HepG2 (cell line): ENCODE results near the gene ATP2B2. TPM values are rescaled to one million over a fixed set of nuclear protein-coding genes. Genes with fewer than 3 reads are reported as not detected.

Experiments used
- ATAC-seq: fragments of 200-7000 bp; cut with Tn5 transposase; 3 replicates; pipeline ENCODE4 v1.9.1; 2020; ENCODE audit warnings: mild to moderate bottlenecking, moderate library complexity
- BruUV-seq: library from RNA; stranded (reverse); fragments of 400-500 nt; replicated peaks from 2 replicates; lab custom pipeline; 2021; lab: Mats Ljungman, UMichigan
- CTCF ChIA-PET: fragments of 300-600 bp; formaldehyde crosslinking; extraction: SDS; loops from one replicate; lab custom pipeline; 2021; ENCODE audit warnings: low total read pairs, inconsistent platforms, low intra/inter-chr PET ratio; lab: Yijun Ruan, JAX
- POLR2A ChIA-PET: fragments of 350-600 bp; sonication (Branson Sonifier 250); formaldehyde crosslinking; loops from one replicate; lab custom pipeline; 2020; ENCODE audit warnings: antibody characterized with exemption, inconsistent platforms; lab: Yijun Ruan, JAX
- DNase-seq: peaks from one replicate; pipeline ENCODE4 v3.0.0-alpha.2; 2015; ENCODE audit warnings: low spot score
- FAIRE-seq: peaks from 3 replicates; lab custom pipeline; 2011; peaks lifted over from hg19 to GRCh38; lab: Jason Lieb, UNC
- H2AFZ ChIP-seq: one replicate; pipeline ENCODE4 v1.6.1; 2011; ENCODE audit warnings: low read length, inconsistent platforms
- H3K27ac ChIP-seq: fragments of 300-600 bp; 3 replicates; pipeline ENCODE4 v1.8.0; 2011; ENCODE audit warnings: mixed run types, mild to moderate bottlenecking, mixed read lengths, low read length, inconsistent platforms; ENCODE audit not compliant: insufficient read depth; ENCODE audit errors: extremely low read length
- H3K27me3 ChIP-seq, 2 experiments: fragments of 200-600 bp in 1 of 2; 2 replicates in 1 of 2; 3 replicates in 1 of 2; pipeline versions ENCODE4 v1.6.0 to v1.8.0; 2011; ENCODE audit warnings: low read length in 2 of 2, mild to moderate bottlenecking in 2 of 2, moderate library complexity in 2 of 2, inconsistent platforms in 1 of 2; ENCODE audit not compliant: insufficient read depth in 2 of 2, control insufficient read depth in 1 of 2
- H3K36me3 ChIP-seq, 2 experiments: fragments of 200-600 bp in 1 of 2; replicated peaks in 1 of 2; 2 replicates in 1 of 2; 3 replicates in 1 of 2; pipeline versions ENCODE4 v1.5.1 to v1.8.0; 2011; ENCODE audit warnings: low read length in 2 of 2, inconsistent platforms in 1 of 2; ENCODE audit not compliant: insufficient read depth in 2 of 2, control insufficient read depth in 1 of 2
- H3K4me1 ChIP-seq: 2 replicates; pipeline ENCODE4 v1.5.1; 2012; ENCODE audit warnings: low read length, inconsistent platforms; ENCODE audit not compliant: insufficient read depth
- H3K4me2 ChIP-seq: 2 replicates; pipeline ENCODE4 v1.6.0; 2011; ENCODE audit warnings: low read depth, low read length, inconsistent platforms
- H3K4me3 ChIP-seq, 3 experiments: fragments of 200-600 bp in 1 of 3; sonication (generic), shearing (Covaris generic) in 1 of 3; replicated peaks in 1 of 3; 2 replicates each; pipeline ENCODE4 v1.5.1; 2011 to 2016; ENCODE audit warnings: low read length in 3 of 3, inconsistent platforms in 2 of 3, low read depth in 2 of 3, mild to moderate bottlenecking in 2 of 3, control low read depth in 1 of 3, mixed read lengths in 1 of 3; ENCODE audit not compliant: insufficient read depth in 1 of 3
- H3K79me2 ChIP-seq: one replicate; pipeline ENCODE4 v1.6.1; 2011; ENCODE audit warnings: low read length, inconsistent platforms; ENCODE audit not compliant: insufficient read depth
- H3K9ac ChIP-seq: 2 replicates; pipeline ENCODE4 v1.6.0; 2011; ENCODE audit warnings: mild to moderate bottlenecking, low read depth, low read length, inconsistent platforms; ENCODE audit not compliant: insufficient read depth
- H3K9me3 ChIP-seq: 2 replicates; pipeline ENCODE4 v1.5.1; 2012; ENCODE audit warnings: mild to moderate bottlenecking, low read length
- H4K20me1 ChIP-seq: 2 replicates; pipeline ENCODE4 v1.6.0; 2011; ENCODE audit warnings: inconsistent platforms, mild to moderate bottlenecking, low read length, moderate library complexity; ENCODE audit not compliant: insufficient read depth
- HNF4G ChIP-seq, 2 experiments: sonication (generic) in 1 of 2; formaldehyde crosslinking in 1 of 2; IDR thresholded peaks; 2 replicates each; pipeline versions ENCODE4 v1.4.0 to v1.6.1; 2011 to 2020; ENCODE audit warnings: borderline replicate concordance in 2 of 2, low read depth in 2 of 2, mild to moderate bottlenecking in 2 of 2, low read length in 1 of 2, missing genetic modification reagents in 1 of 2, moderate library complexity in 1 of 2
- NR2F2 ChIP-seq: IDR thresholded peaks from 2 replicates; pipeline ENCODE4 v1.6.1; 2012; ENCODE audit warnings: low read depth, inconsistent platforms, borderline replicate concordance
- NRL ChIP-seq: sonication (generic); formaldehyde crosslinking; IDR thresholded peaks from 2 replicates; pipeline ENCODE4 v1.5.0; 2020; ENCODE audit warnings: missing genetic modification reagents, mild to moderate bottlenecking, moderate library complexity, borderline replicate concordance
- SATB2 ChIP-seq: sonication (generic); formaldehyde crosslinking; IDR thresholded peaks from 2 replicates; pipeline ENCODE4 v1.5.0; 2020; ENCODE audit warnings: missing genetic modification reagents
- SNRNP70 ChIP-seq: fragments of 200-400 bp; formaldehyde crosslinking; IDR thresholded peaks from 2 replicates; pipeline ENCODE4 v1.6.1; 2017; ENCODE audit warnings: mild to moderate bottlenecking, low read depth, low read length, moderate library complexity
- SOX6 ChIP-seq, 2 experiments: fragments of 450-650 bp in 1 of 2; sonication (generic) in 1 of 2; formaldehyde crosslinking in 1 of 2; IDR thresholded peaks; 2 replicates each; pipeline versions ENCODE4 v1.4.0 to v1.6.1; 2017 to 2020; ENCODE audit warnings: antibody characterized with exemption in 1 of 2, mild to moderate bottlenecking in 1 of 2, missing genetic modification reagents in 1 of 2
- ZNF235 ChIP-seq: sonication (generic); formaldehyde crosslinking; IDR thresholded peaks from 2 replicates; pipeline ENCODE4 v1.8.1; 2023; ENCODE audit warnings: mild to moderate bottlenecking, missing genetic modification reagents, borderline replicate concordance
- ZNF629 ChIP-seq: sonication (generic); formaldehyde crosslinking; conservative IDR thresholded peaks from 2 replicates; pipeline ENCODE4 v1.5.0; 2020; ENCODE audit warnings: missing genetic modification reagents
- WGBS: methylation state at CpG from one replicate; pipeline ENCODE4 v1.1.6; 2017; ENCODE audit warnings: low lambda C conversion rate; 5-methylcytosine and 5-hydroxymethylcytosine counted together
- in situ Hi-C: cut with HindIII; loops from 2 replicates; pipeline ENCODE4 v1.10.0; 2017; ENCODE audit warnings: low pct_unique_long_range_greater_than_20kb; ENCODE audit not compliant: extremely low pct_ligation_motif_present
- intact Hi-C: fragments of 100-400 bp; cut with micrococcal nuclease; formaldehyde crosslinking; loops from one replicate; pipeline ENCODE4 v1.10.0; 2022; ENCODE audit not compliant: unreplicated experiment
- polyA plus RNA-seq, 8 experiments: library from polyadenylated mRNA; depleted of rRNA in 3 of 8; stranded (reverse) in 7 of 8; unstranded in 1 of 8; fragments of >200 nt; fragmentation: Illumina TruSeq in 4 of 8; extraction: Trizol in 4 of 8; gene quantifications; 2 replicates each; pipeline versions ENCODE4 v1.2.1 to v1.2.3, GENCODE V29; 2011 to 2016; ENCODE audit warnings: low read depth in 4 of 8, missing spikeins in 1 of 8, mixed read lengths in 1 of 8; ENCODE audit not compliant: insufficient read depth in 1 of 8
- total RNA-seq, 5 experiments: library from RNA; depleted of rRNA; stranded (reverse); fragments of >200 nt; fragmentation: Illumina TruSeq; extraction: Trizol; gene quantifications; 2 replicates each; pipeline ENCODE4 v1.2.3, GENCODE V29; 2016; ENCODE audit warnings: low read depth in 1 of 5

The ATP2B2 gene
- total and polyA plus RNA-seq, 2 of the 13 experiments (the other 11 are each of a cell fraction or from before 2014, with no cell fraction given) = 1.5 to 2.3 TPM

DNA sequence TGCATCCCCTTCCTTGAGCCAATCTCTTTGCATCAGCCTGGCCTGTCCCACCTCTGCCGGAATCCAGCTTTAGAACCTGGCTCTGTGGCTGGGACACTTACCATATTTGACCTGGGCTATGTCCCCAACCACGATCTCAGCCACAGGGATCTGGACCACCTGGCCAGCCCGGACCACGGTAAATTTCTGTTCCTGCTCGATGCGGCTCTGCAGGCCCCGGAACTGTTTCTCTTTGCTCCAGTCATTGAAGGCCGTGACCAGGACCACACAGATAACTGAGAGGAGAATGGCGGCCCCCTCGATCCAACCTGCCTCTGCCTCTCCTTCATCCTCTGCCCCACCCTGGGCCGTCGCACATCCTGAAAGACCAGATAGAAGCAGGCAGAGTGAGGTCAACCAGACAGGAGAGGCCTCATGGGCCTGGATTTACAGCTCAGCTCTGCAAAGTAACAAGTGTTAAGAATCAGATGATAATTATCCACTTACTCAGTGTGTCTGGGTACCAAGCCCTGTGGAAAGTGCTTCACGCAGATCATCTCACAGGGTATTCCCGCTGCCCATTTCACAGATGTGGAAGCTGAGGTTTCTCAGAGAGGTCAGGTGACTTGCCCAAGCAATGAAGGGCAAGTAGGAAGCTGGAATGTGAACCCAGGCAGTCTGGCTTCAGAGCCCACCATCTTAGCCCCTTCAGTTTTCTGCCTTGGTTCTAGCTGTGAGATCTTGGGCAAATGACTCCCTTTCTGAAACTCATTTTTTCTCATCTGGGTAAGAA lies 103.2 kb downstream of the ATP2B2 start:
- Histone ChIP-seq H3K9me3 (no peaks in the 10 kb centered on the region), H2AFZ (no peak overlapping the region), H3K79me2 (no peaks in the 10 kb centered on the region), H3K27ac (no peak overlapping the region), H3K27me3 (no peaks in the 10 kb centered on the region; a peak in 2 of 5 replicates), H3K4me1 (peaks cover 12% of the 10 kb centered on the region), H3K9ac (no peak overlapping the region), H3K4me3 (no peak overlapping the region), H4K20me1 (no peaks in the 10 kb centered on the region), H3K4me2 (no peak overlapping the region), H3K36me3 (no peaks in the 10 kb centered on the region)
- 82% methylated on average over 14 of the region's 14 CpGs for WGBS
- intact Hi-C loops = no loop called here
- ChIA-PET CTCF (no interaction called here), POLR2A (no interaction called here)
- DNase-seq (no peak), FAIRE-seq (no peak), ATAC-seq (no peak)
- peak; percentile 53 for TF ChIP-seq ZNF629
- TF ChIP-seq NR2F2 = no peak
- no peak for TF ChIP-seq SOX6 (IDR thresholded peaks at IDR 0.05)
- TF ChIP-seq SOX6 (CRISPR knock-in tag; IDR thresholded peaks at IDR 0.05) = no peak
- no peak for TF ChIP-seq SATB2 (CRISPR knock-in tag)
- no peak for TF ChIP-seq NRL (CRISPR knock-in tag)
- BruUV-seq = no TSS peak
- in situ Hi-C loops = no loop called here

GRCh38 chr3:10400749-10401495 lies 104.5 kb downstream of the ATP2B2 start:
- peaks cover 6% of the 10 kb centered on the region for H3K4me1 ChIP-seq
- in situ Hi-C loops = no loop called here
- TF ChIP-seq HNF4G (IDR thresholded peaks at IDR 0.05; ENCODE audit: borderline replicate concordance, low read depth, low read length) (no peak), HNF4G (CRISPR knock-in tag; IDR thresholded peaks at IDR 0.05; ENCODE audit: borderline replicate concordance, low read depth) (no peak), SNRNP70 (no peak), ZNF235 (no peak)
- TF ChIP-seq, all 625 proteins: peak for 0
- no peak for DNase-seq
- Histone ChIP-seq H3K27ac (no peak overlapping the region), H3K4me2 (no peak overlapping the region), H3K9ac (no peak overlapping the region), H3K36me3 (no peaks in the 10 kb centered on the region), H3K9me3 (no peaks in the 10 kb centered on the region), H3K4me3 (no peak overlapping the region), H2AFZ (no peak overlapping the region), H4K20me1 (no peaks in the 10 kb centered on the region), H3K27me3 (no peaks in the 10 kb centered on the region; a peak in 2 of 5 replicates), H3K79me2 (no peaks in the 10 kb centered on the region)
- FAIRE-seq = no peak
- no peak for ATAC-seq
- ChIA-PET CTCF (no interaction called here), POLR2A (no interaction called here)
- intact Hi-C loops = no loop called here
- 68% methylated on average over 9 of the region's 12 CpGs for WGBS
- no TSS peak for BruUV-seq
